A673 (cell line): Measurements from ENCODE around the gene WDR54.

Source experiments
- CTCF ChIP-seq: fragments of 300-800, 200-600 bp; sonication (generic); conservative IDR thresholded peaks from 2 replicates; pipeline ENCODE4 v1.5.1; 2017; ENCODE audit warnings: low read depth, mild to moderate bottlenecking, antibody characterized with exemption, low read length, moderate library complexity, mixed read lengths
- EZH2 ChIP-seq: fragments of 200-600 bp; sonication (generic); IDR thresholded peaks from 2 replicates; pipeline ENCODE4 v1.6.1; 2017; ENCODE audit warnings: borderline replicate concordance, low read depth, mild to moderate bottlenecking, mixed read lengths, antibody characterized with exemption, low read length; ENCODE audit not compliant: poor library complexity, severe bottlenecking

DNA sequence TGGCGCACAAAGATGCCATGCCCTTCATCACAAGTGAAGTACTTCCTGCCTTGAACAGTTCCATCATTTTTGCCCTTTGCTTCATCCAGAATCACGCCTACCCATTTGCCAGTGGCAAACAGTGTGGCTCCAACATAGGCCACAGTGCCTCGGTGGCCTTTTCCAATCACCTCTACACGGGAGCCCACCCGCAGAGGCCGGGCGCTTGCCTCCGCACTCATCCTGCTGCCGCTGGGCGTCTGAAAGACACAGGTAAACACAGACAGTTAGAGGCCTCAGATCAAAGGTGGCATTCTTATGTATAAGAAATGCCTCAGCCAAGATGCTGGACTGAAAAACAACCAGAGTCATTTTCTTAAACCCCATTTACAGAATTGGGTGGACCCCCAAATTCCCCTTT is 43.5 kb upstream of the WDR54 start:
- TF ChIP-seq CTCF (no peak), EZH2 (no peak)
